Gastroesophageal sphincter (tissue), 3 donors: ENCODE measurements around the gene SPANXN2.

Experiments used
- POLR2AphosphoS5 ChIP-seq: sonication (generic); formaldehyde crosslinking; IDR thresholded peaks from one replicate; pipeline ENCODE4 v1.6.1; 2017; ENCODE audit warnings: antibody characterized with exemption
- TF ChIP-seq, protein P1 (sequence below), 4 experiments: fragments of 200-600 bp in 2 of 4; fragments of 450-650 bp in 2 of 4; sonication (generic) in 1 of 4; IDR thresholded peaks; one replicate each; pipeline ENCODE4 v1.5.1; 2017 to 2019; ENCODE audit warnings: antibody characterized with exemption in 4 of 4, mild to moderate bottlenecking in 2 of 4, moderate library complexity in 2 of 4

DNA sequence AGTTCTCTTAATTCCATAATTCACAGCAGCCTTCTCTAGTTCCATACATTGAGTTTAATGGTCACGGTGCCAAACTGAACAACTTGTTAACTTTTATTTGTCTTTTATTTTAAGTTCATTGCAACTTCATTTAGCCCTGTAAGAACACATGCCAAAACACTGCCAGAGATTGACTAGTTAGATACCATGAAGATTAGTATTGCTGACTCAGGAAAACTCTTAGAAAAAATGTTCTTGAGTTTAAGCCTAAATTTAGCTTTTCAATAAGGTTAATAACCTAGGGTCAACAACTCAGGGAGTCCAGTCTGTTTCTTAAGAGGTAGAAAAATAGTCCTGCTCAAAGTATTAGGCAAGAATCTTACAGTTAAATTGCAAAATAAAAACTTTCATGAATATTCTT lies 25.7 kb downstream of the SPANXN2 start:
- TF ChIP-seq, protein P1, sequence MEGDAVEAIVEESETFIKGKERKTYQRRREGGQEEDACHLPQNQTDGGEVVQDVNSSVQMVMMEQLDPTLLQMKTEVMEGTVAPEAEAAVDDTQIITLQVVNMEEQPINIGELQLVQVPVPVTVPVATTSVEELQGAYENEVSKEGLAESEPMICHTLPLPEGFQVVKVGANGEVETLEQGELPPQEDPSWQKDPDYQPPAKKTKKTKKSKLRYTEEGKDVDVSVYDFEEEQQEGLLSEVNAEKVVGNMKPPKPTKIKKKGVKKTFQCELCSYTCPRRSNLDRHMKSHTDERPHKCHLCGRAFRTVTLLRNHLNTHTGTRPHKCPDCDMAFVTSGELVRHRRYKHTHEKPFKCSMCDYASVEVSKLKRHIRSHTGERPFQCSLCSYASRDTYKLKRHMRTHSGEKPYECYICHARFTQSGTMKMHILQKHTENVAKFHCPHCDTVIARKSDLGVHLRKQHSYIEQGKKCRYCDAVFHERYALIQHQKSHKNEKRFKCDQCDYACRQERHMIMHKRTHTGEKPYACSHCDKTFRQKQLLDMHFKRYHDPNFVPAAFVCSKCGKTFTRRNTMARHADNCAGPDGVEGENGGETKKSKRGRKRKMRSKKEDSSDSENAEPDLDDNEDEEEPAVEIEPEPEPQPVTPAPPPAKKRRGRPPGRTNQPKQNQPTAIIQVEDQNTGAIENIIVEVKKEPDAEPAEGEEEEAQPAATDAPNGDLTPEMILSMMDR (IDR thresholded peaks at IDR 0.05): no peak
- TF ChIP-seq POLR2AphosphoS5: no peak
